Naive B cell (primary cell): ENCODE measurements around the gene MUC13. TPM values are rescaled to one million over a fixed set of nuclear protein-coding genes. Genes with fewer than 3 reads are reported as not detected.
"Not testable (repeated sequence)": the region's sequence is repeated elsewhere in the genome, so short reads cannot be mapped to it uniquely, and the experiment has no call there.

Experiments
- ATAC-seq, 2 donors: fragments of 150-1000 bp; cut with Tn5 transposase; 2 replicates each; pipeline ENCODE4 v1.10.0; 2021; ENCODE audit warnings: low read depth in 2 of 2, mild to moderate bottlenecking in 2 of 2, moderate library complexity in 2 of 2
- DNase-seq: peaks from one replicate; pipeline ENCODE4 v3.0.0; 2022
- H3K27ac Mint-ChIP-seq, 6 donors: one replicate each; pipeline ENCODE4 v1.8.0; 2020 to 2022; ENCODE audit warnings: mild to moderate bottlenecking in 6 of 6, mixed read lengths in 6 of 6, moderate library complexity in 5 of 6, inconsistent platforms in 2 of 6
- H3K27me3 Mint-ChIP-seq, 3 donors: one replicate each; pipeline ENCODE4 v1.8.0; 2021 to 2022; ENCODE audit warnings: mixed read lengths in 3 of 3, mild to moderate bottlenecking in 1 of 3
- H3K36me3 Mint-ChIP-seq, 2 donors: one replicate each; pipeline ENCODE4 v1.8.0; 2020 to 2022; ENCODE audit warnings: mixed read lengths in 2 of 2, inconsistent platforms in 1 of 2, mild to moderate bottlenecking in 1 of 2
- H3K4me1 Mint-ChIP-seq, 3 donors: one replicate each; pipeline ENCODE4 v1.8.0; 2020 to 2022; ENCODE audit warnings: mixed read lengths in 3 of 3, inconsistent platforms in 1 of 3, mild to moderate bottlenecking in 1 of 3, moderate library complexity in 1 of 3
- H3K4me3 Mint-ChIP-seq, 8 donors: one replicate each; pipeline ENCODE4 v1.8.0; 2020 to 2022; ENCODE audit warnings: mild to moderate bottlenecking in 8 of 8, mixed read lengths in 8 of 8, moderate library complexity in 8 of 8, inconsistent platforms in 2 of 8
- H3K9me3 Mint-ChIP-seq, 7 donors: one replicate each; pipeline ENCODE4 v1.8.0; 2020 to 2022; ENCODE audit warnings: mixed read lengths in 7 of 7, mild to moderate bottlenecking in 5 of 7, inconsistent platforms in 2 of 7, moderate library complexity in 1 of 7
- polyA plus RNA-seq, 6 donors: library from polyadenylated mRNA; unstranded; fragments of 300-500 nt; fragmentation: Illumina TruSeq; gene quantifications; one replicate each; pipeline ENCODE4 v1.2.3, GENCODE V29; 2021; ENCODE audit warnings: low read depth in 6 of 6

MUC13 gene
- polyA plus RNA-seq, 6 donors from 2014 or later: not detected

- no peak overlapping the region for H3K27ac Mint-ChIP-seq
- no peaks in the 10 kb centered on the region for H3K9me3 Mint-ChIP-seq
- no peak overlapping the region for H3K4me3 Mint-ChIP-seq
- no peaks in the 10 kb centered on the region for H3K4me1 Mint-ChIP-seq
- no peaks in the 10 kb centered on the region for H3K36me3 Mint-ChIP-seq
- ATAC-seq: no peak
- DNase-seq: no peak
- peaks cover 0 to 5% (median 0%) of the 10 kb centered on the region in 3 donors for H3K27me3 Mint-ChIP-seq
Observed at GRCh38 chr3:124963755-124964154, 29.2 kb upstream of the MUC13 start.

GRCh38 chr3:124962403-124962940 lies 27.9 kb upstream of the MUC13 start:
- Mint-ChIP-seq H3K9me3 (no peaks in the 10 kb centered on the region), H3K27ac (no peak overlapping the region), H3K36me3 (no peaks in the 10 kb centered on the region), H3K27me3 (peaks cover 0 to 8% (median 0%) of the 10 kb centered on the region in 3 donors), H3K4me1 (no peaks in the 10 kb centered on the region), H3K4me3 (no peak overlapping the region)
- DNase-seq: no peak
- ATAC-seq: no peak

GRCh38 chr3:124960698-124961097 lies 26.1 kb upstream of the MUC13 start:
- DNase-seq (no peak), ATAC-seq (no peak)
- peaks cover 0 to 8% (median 0%) of the 10 kb centered on the region in 3 donors for H3K27me3 Mint-ChIP-seq
- H3K4me3 Mint-ChIP-seq: no peak overlapping the region
- peaks cover 0 to 5% (median 1%) of the 10 kb centered on the region in 7 donors for H3K9me3 Mint-ChIP-seq
- no peaks in the 10 kb centered on the region for H3K4me1 Mint-ChIP-seq
- H3K36me3 Mint-ChIP-seq: no peaks in the 10 kb centered on the region
- H3K27ac Mint-ChIP-seq: no peak overlapping the region

- DNase-seq (no peak), ATAC-seq (no peak)
- Mint-ChIP-seq H3K27me3 (peaks cover 0 to 8% (median 0%) of the 10 kb centered on the region in 3 donors), H3K27ac (no peak overlapping the region), H3K9me3 (peaks cover 0 to 5% (median 1%) of the 10 kb centered on the region in 7 donors), H3K4me1 (no peaks in the 10 kb centered on the region), H3K4me3 (no peak overlapping the region), H3K36me3 (no peaks in the 10 kb centered on the region)
Observed at GRCh38 chr3:124960105-124960504, 25.6 kb upstream of the MUC13 start.

- not testable (repeated sequence) for ATAC-seq, H3K27me3 Mint-ChIP-seq, H3K4me3 Mint-ChIP-seq, DNase-seq, H3K4me1 Mint-ChIP-seq, H3K36me3 Mint-ChIP-seq, H3K27ac Mint-ChIP-seq, H3K9me3 Mint-ChIP-seq
Observed at GRCh38 chr3:124957951-124958350, 23.4 kb upstream of the MUC13 start.

- no peak for DNase-seq
- ATAC-seq: no peak
- Mint-ChIP-seq H3K36me3 (no peaks in the 10 kb centered on the region), H3K9me3 (peaks cover 0 to 5% (median 1%) of the 10 kb centered on the region in 7 donors), H3K27ac (no peak overlapping the region), H3K4me3 (no peak overlapping the region), H3K4me1 (no peaks in the 10 kb centered on the region), H3K27me3 (peaks cover 0 to 5% (median 4%) of the 10 kb centered on the region in 3 donors)
Observed at GRCh38 chr3:124952282-124952855, 17.8 kb upstream of the MUC13 start.

- H3K27me3 Mint-ChIP-seq: peaks cover 0 to 5% (median 4%) of the 10 kb centered on the region in 3 donors
- no peaks in the 10 kb centered on the region for H3K36me3 Mint-ChIP-seq
- H3K4me3 Mint-ChIP-seq: no peak overlapping the region
- DNase-seq: no peak
- H3K4me1 Mint-ChIP-seq: no peaks in the 10 kb centered on the region
- no peak overlapping the region for H3K27ac Mint-ChIP-seq
- no peak for ATAC-seq
- peaks cover 0 to 4% (median 0%) of the 10 kb centered on the region in 7 donors for H3K9me3 Mint-ChIP-seq
Observed at GRCh38 chr3:124951511-124952281, 17.1 kb upstream of the MUC13 start.

- ATAC-seq (no peak), DNase-seq (no peak)
- Mint-ChIP-seq H3K27me3 (peaks cover 0 to 8% (median 5%) of the 10 kb centered on the region in 3 donors), H3K9me3 (no peaks in the 10 kb centered on the region), H3K36me3 (no peaks in the 10 kb centered on the region), H3K27ac (no peak overlapping the region), H3K4me1 (no peaks in the 10 kb centered on the region), H3K4me3 (no peak overlapping the region)
Observed at GRCh38 chr3:124950026-124950425, 15.5 kb upstream of the MUC13 start.

GRCh38 chr3:124942613-124943012 lies 8.1 kb upstream of the MUC13 start:
- Mint-ChIP-seq H3K27me3 (peaks cover 12 to 29% (median 24%) of the 10 kb centered on the region in 3 donors), H3K4me1 (peaks cover 0 to 5% (median 0%) of the 10 kb centered on the region in 3 donors), H3K36me3 (no peaks in the 10 kb centered on the region), H3K27ac (no peak overlapping the region), H3K4me3 (no peak overlapping the region), H3K9me3 (no peaks in the 10 kb centered on the region)
- ATAC-seq: no peak
- DNase-seq: no peak

GRCh38 chr3:124941771-124942170 lies 7.2 kb upstream of the MUC13 start:
- H3K4me3 Mint-ChIP-seq: no peak overlapping the region
- H3K27ac Mint-ChIP-seq: no peak overlapping the region
- no peaks in the 10 kb centered on the region for H3K9me3 Mint-ChIP-seq
- ATAC-seq (no peak), DNase-seq (no peak)
- no peaks in the 10 kb centered on the region for H3K36me3 Mint-ChIP-seq
- H3K27me3 Mint-ChIP-seq: peaks cover 12 to 35% (median 30%) of the 10 kb centered on the region in 3 donors
- peaks cover 0 to 5% (median 0%) of the 10 kb centered on the region in 3 donors for H3K4me1 Mint-ChIP-seq

- H3K27ac Mint-ChIP-seq: no peak overlapping the region
- H3K27me3 Mint-ChIP-seq: peaks cover 12 to 30% (median 27%) of the 10 kb centered on the region in 3 donors
- ATAC-seq (no peak), DNase-seq (no peak)
- no peaks in the 10 kb centered on the region for H3K36me3 Mint-ChIP-seq
- H3K4me1 Mint-ChIP-seq: peaks cover 0 to 5% (median 0%) of the 10 kb centered on the region in 3 donors
- H3K9me3 Mint-ChIP-seq: no peaks in the 10 kb centered on the region
- peak overlapping the region in 1 of 8 donors; percentile 23 for H3K4me3 Mint-ChIP-seq
Observed at GRCh38 chr3:124939661-124940060, 5.1 kb upstream of the MUC13 start.

GRCh38 chr3:124938896-124939295 lies 4.3 kb upstream of the MUC13 start:
- Mint-ChIP-seq H3K27ac (no peak overlapping the region), H3K4me1 (peaks cover 0 to 5% (median 0%) of the 10 kb centered on the region in 3 donors), H3K4me3 (no peak overlapping the region), H3K36me3 (no peaks in the 10 kb centered on the region), H3K27me3 (peaks cover 12 to 30% (median 22%) of the 10 kb centered on the region in 3 donors), H3K9me3 (no peaks in the 10 kb centered on the region)
- ATAC-seq (no peak), DNase-seq (no peak)

- no peak for ATAC-seq
- H3K36me3 Mint-ChIP-seq: no peaks in the 10 kb centered on the region
- peaks cover 0 to 5% (median 0%) of the 10 kb centered on the region in 3 donors for H3K4me1 Mint-ChIP-seq
- DNase-seq: no peak
- no peak overlapping the region for H3K4me3 Mint-ChIP-seq
- no peaks in the 10 kb centered on the region for H3K9me3 Mint-ChIP-seq
- no peak overlapping the region for H3K27ac Mint-ChIP-seq
- H3K27me3 Mint-ChIP-seq: peaks cover 12 to 30% (median 24%) of the 10 kb centered on the region in 3 donors
Observed at GRCh38 chr3:124937049-124937448, 2.5 kb upstream of the MUC13 start.
